Left lung (tissue), 10 donors: ENCODE measurements around the gene ENKD1. TPM values are rescaled to one million over a fixed set of nuclear protein-coding genes. Genes with fewer than 3 reads are reported as not detected.

ENCODE experiments used
- ATAC-seq: fragments of 200-7000 bp; cut with Tn5 transposase; one replicate; pipeline ENCODE4 v1.9.1; 2020; ENCODE audit warnings: moderate library complexity
- DNase-seq, 4 donors: peaks; one replicate each; pipeline ENCODE4 v3.0.0-alpha.2; 2013 to 2020
- H3K27ac ChIP-seq, 2 donors: fragments of 200-600 bp; sonication (generic) in 1 of 2; one replicate each; pipeline versions ENCODE4 v1.5.0 to v1.8.0; 2020 to 2021
- H3K27me3 ChIP-seq, 2 donors: fragments of 200-600 bp; sonication (generic) in 1 of 2; one replicate each; pipeline versions ENCODE4 v1.5.0 to v1.8.0; 2020 to 2021
- H3K36me3 ChIP-seq, 2 donors: fragments of 200-600 bp; sonication (generic) in 1 of 2; one replicate each; pipeline versions ENCODE4 v1.5.0 to v1.8.0; 2020 to 2021
- H3K4me1 ChIP-seq, 2 donors: fragments of 200-600 bp; one replicate each; pipeline ENCODE4 v1.8.0; 2021
- H3K4me3 ChIP-seq, 2 donors: fragments of 200-600 bp; sonication (generic) in 1 of 2; one replicate each; pipeline versions ENCODE4 v1.5.0 to v1.8.0; 2020 to 2021; ENCODE audit warnings: mild to moderate bottlenecking in 1 of 2
- H3K9me3 ChIP-seq, 2 donors: fragments of 200-600 bp; sonication (generic) in 1 of 2; one replicate each; pipeline versions ENCODE4 v1.5.0 to v1.8.0; 2020 to 2021
- intact Hi-C, 2 donors: fragments of 100-400 bp; cut with DNase I; formaldehyde crosslinking; loops; one replicate each; pipeline versions ENCODE4 v1.11.2 to v1.14.2; 2022
- polyA plus RNA-seq, 6 donors: library from polyadenylated mRNA; unstranded; fragments of 120-200 nt; gene quantifications; one replicate each; pipeline ENCODE4 v1.2.1, GENCODE V29; 2013; ENCODE audit not compliant: insufficient read length in 6 of 6
- total RNA-seq, 2 donors: library from RNA; stranded (reverse); fragmentation: NEBNext Ultra II Directional; extraction: Animal tissue kit (Norgen Biotek cat#: 25700); gene quantifications; one replicate each; pipeline ENCODE4 v1.2.1, GENCODE V29; 2021
- TF ChIP-seq, protein P1 (sequence below), 2 donors: fragments of 200-600 bp; sonication (generic) in 1 of 2; IDR thresholded peaks; one replicate each; pipeline versions ENCODE4 v1.5.0 to v1.8.0; 2021; ENCODE audit warnings: antibody characterized with exemption in 2 of 2
- donor health status: DM: no; HTN: yes; CAD: no.
- donor health status: DM: no; HTN: no; CAD: no.

Gene ENKD1
- total and polyA plus RNA-seq, 8 donors: 11.2 to 26.0 (median 22.0) TPM

DNA sequence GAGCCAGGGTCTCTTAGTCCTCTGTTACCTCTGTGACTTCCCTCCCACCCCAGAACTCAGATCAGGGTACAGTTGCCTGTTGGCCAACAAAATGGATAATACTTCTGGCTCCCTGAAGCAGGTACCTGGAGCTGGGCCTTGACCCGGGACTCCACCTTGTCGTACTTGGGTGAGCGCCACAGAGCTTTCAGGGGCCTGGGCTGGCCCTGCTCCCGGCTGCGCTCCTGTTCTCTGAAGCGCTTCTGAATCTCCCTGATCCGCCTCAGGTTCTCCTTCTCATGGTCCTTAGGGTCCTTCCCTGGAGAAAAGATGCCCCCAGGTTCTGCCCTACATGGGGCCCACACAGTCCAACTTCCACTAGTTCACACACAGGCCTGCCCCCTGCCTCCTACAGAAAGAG, 1.7 kb downstream of the ENKD1 start:
- no peak overlapping the region for H3K27ac ChIP-seq
- DNase-seq: no peak
- H3K36me3 ChIP-seq: peaks cover 0 to 11% of the 10 kb centered on the region in 2 donors
- H3K9me3 ChIP-seq: no peaks in the 10 kb centered on the region
- TF ChIP-seq, protein P1, sequence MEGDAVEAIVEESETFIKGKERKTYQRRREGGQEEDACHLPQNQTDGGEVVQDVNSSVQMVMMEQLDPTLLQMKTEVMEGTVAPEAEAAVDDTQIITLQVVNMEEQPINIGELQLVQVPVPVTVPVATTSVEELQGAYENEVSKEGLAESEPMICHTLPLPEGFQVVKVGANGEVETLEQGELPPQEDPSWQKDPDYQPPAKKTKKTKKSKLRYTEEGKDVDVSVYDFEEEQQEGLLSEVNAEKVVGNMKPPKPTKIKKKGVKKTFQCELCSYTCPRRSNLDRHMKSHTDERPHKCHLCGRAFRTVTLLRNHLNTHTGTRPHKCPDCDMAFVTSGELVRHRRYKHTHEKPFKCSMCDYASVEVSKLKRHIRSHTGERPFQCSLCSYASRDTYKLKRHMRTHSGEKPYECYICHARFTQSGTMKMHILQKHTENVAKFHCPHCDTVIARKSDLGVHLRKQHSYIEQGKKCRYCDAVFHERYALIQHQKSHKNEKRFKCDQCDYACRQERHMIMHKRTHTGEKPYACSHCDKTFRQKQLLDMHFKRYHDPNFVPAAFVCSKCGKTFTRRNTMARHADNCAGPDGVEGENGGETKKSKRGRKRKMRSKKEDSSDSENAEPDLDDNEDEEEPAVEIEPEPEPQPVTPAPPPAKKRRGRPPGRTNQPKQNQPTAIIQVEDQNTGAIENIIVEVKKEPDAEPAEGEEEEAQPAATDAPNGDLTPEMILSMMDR (IDR thresholded peaks at IDR 0.05): no peak
- no peak overlapping the region for H3K4me3 ChIP-seq
- no peaks in the 10 kb centered on the region for H3K27me3 ChIP-seq
- no peak for ATAC-seq
- intact Hi-C loops: loop anchor here in 1 of 2 donors (5.0 kb wide), 1 partner anchor 103 kb away; the partner anchor contains the start of gene CTCF
- peaks cover 20 to 45% of the 10 kb centered on the region in 2 donors for H3K4me1 ChIP-seq

- Histone ChIP-seq H3K36me3 (peaks cover 0 to 11% of the 10 kb centered on the region in 2 donors), H3K27me3 (no peaks in the 10 kb centered on the region), H3K4me3 (no peak overlapping the region), H3K4me1 (peaks cover 24 to 51% of the 10 kb centered on the region in 2 donors), H3K9me3 (no peaks in the 10 kb centered on the region), H3K27ac (no peak overlapping the region)
- DNase-seq (no peak), ATAC-seq (no peak)
- intact Hi-C loops: no loop called here
- TF ChIP-seq, protein P1 (IDR thresholded peaks at IDR 0.05): no peak
Measured at GRCh38 chr16:67664258-67664657, 2.3 kb downstream of the ENKD1 start.

DNA sequence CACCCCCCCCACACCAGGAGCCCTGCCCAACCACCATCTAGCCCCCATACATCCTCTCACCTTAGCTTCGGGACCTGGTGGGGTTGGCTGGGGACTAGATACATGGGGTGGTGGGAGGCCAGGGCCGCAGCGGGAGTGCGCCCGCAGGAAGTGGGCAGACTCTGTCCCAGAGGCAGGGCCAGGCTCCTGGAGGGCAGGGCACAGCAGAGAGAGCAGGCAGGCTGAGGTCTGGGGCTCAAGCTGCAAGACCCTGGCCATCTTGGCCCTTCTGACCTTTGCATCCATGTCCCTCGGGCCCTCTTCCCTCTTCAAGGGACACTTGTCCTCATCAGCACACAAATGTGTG, 2.7 kb downstream of the ENKD1 start:
- no peak overlapping the region for H3K4me3 ChIP-seq
- no peaks in the 10 kb centered on the region for H3K9me3 ChIP-seq
- ATAC-seq: no peak
- peaks cover 0 to 11% of the 10 kb centered on the region in 2 donors for H3K36me3 ChIP-seq
- no peaks in the 10 kb centered on the region for H3K27me3 ChIP-seq
- no peak overlapping the region for H3K27ac ChIP-seq
- TF ChIP-seq, protein P1 (IDR thresholded peaks at IDR 0.05): no peak
- intact Hi-C loops: no loop called here
- H3K4me1 ChIP-seq: peaks cover 28 to 51% of the 10 kb centered on the region in 2 donors
- DNase-seq: no peak

DNA sequence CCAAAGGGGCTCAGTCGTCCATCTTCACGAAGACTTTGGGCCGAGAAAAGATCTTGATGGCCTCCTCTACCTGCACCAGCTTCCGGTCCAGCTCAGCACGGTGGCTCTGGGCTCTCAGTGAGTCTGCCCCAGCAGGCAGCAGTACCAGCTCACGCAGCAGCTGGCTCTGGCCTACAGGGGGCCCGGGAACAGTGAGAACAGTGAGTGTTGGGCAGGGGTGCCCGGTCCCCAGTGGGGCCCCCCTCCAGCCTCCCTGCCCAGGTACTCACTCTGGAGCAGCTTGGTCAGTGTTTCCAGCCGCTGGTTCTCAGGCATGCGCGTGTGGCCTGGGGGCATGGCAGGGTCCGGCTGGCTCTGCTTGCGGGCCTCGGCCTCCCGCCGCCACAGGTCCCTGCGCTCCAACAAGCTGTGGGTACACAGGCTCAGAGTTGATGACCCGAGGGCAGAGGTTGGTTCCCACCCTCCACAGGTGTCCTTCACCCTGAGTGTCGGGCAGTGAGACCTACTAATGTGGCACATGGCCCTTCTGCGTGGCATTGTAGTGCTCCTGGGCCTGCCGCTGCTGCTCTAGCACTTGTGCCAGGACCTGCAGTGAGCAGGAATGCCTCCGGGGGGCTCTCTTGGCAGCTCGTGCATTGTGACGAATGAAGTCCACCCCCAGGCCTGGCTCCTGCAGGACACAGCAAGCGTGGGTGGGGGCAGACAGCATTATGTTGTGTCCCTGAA, 3.2 kb downstream of the ENKD1 start:
- H3K36me3 ChIP-seq: peaks cover 0 to 11% of the 10 kb centered on the region in 2 donors
- ATAC-seq (no peak), DNase-seq (peak in 1 of 4 donors; percentile 73)
- no peaks in the 10 kb centered on the region for H3K27me3 ChIP-seq
- intact Hi-C loops: no loop called here
- H3K9me3 ChIP-seq: no peaks in the 10 kb centered on the region
- peaks cover 28 to 49% of the 10 kb centered on the region in 2 donors for H3K4me1 ChIP-seq
- TF ChIP-seq, protein P1 (IDR thresholded peaks at IDR 0.05): peak in 1 of 2 donors; percentile 31
- no peak overlapping the region for H3K4me3 ChIP-seq
- H3K27ac ChIP-seq: no peak overlapping the region

DNA sequence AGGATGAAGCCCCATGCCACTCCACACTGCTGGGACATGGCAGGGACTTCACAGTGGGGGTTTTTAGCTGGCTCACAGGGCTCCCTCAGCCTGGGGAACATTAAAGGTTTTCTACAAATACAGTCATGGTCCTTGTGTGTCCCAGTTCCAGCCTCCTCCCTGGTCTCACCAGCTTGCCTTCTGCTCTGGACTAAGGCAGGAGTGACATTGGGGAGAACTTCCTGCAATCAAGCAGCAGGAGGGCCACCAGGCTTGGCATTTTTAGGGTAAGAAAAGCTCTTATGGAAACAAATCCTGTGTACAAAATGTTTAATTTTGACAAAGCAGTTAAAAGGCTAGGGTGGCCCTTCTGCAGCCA, 3.9 kb downstream of the ENKD1 start:
- H3K27ac ChIP-seq: no peak overlapping the region
- ATAC-seq: no peak
- DNase-seq: no peak
- no peaks in the 10 kb centered on the region for H3K27me3 ChIP-seq
- no peak overlapping the region for H3K4me3 ChIP-seq
- intact Hi-C loops: no loop called here
- no peaks in the 10 kb centered on the region for H3K9me3 ChIP-seq
- peaks cover 0 to 18% of the 10 kb centered on the region in 2 donors for H3K36me3 ChIP-seq
- TF ChIP-seq, protein P1 (IDR thresholded peaks at IDR 0.05): no peak
- peaks cover 23 to 42% of the 10 kb centered on the region in 2 donors for H3K4me1 ChIP-seq
